ENCODE results near the gene MAGI1.
A peak's percentile ranks its signal among the peaks of the same experiment; 100 is the strongest.

Gene MAGI1

GRCh38 chr3:65381496-65382010 lies 657.2 kb downstream of the MAGI1 start:
- no peak for DNase-seq

DNA sequence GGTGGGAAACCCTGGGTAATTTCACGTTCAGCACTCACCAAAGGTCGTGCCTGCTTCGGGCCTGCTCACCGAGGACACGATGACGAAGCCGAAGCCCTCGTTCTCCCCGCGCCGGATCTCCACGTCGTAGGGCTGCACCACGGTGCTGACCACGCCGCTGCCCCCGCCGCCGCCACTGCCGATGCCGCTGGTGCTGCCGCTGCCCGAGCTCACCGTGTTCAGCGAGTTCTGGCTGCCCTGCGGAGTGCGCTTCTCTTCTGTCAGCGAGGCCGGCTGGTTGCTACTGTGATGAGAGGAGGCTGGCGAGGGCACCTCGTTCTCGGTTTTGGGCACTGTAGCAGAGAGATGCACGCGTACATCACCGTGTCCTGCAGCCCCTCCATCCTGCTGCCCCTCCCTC lies 659.5 kb downstream of the MAGI1 start:
- no peak for DNase-seq

GRCh38 chr3:65377637-65378036 lies 661.1 kb downstream of the MAGI1 start:
- DNase-seq, result no peak

GRCh38 chr3:65376426-65376825 lies 662.3 kb downstream of the MAGI1 start:
- no peak for DNase-seq

DNA sequence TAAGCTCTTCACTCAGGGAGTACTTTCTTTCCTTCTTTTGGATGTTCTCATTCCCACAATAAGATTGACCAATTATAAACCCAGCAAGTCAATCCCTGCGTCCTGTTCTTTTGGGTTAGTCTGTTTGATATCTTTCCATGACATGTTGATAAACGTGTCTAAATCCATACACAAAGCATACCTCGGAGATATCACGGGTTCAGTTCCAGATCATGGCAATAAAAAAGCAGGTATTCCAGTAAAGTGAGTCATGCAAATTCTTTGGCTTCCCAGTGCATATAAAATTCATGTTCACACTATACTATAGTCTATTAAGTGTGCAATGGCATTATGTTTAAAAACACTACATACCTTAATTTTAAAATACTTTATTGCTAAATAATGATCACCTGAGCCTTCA lies 667.7 kb downstream of the MAGI1 start:
- no peak for DNase-seq

DNA sequence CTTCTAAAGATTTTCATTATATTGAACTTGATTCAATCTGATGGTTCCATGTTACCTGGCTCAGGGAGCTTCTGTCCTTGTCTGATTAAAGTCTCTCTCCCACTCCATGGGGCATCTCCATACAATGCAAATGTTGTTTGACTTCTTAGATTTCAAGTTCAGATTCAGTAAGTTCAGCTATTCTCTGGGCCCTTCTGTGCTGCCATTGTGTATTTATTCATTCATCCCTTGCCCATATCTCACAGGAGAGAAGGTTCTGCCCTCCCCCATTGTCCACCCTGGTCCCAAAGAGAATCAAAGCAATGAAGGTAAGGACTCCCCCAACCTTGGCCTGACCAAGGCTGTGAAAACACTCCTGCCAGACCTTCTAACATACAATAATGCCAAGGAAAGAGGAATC lies 669.9 kb downstream of the MAGI1 start:
- DNase-seq, result no peak

GRCh38 chr3:65362688-65363087 lies 676.0 kb downstream of the MAGI1 start:
- no peak for DNase-seq

GRCh38 chr3:65361448-65361847 lies 677.3 kb downstream of the MAGI1 start:
- DNase-seq, result no peak

- peak; percentile 72 for DNase-seq
Measured at GRCh38 chr3:65356331-65357248, 682.1 kb downstream of the MAGI1 start.

DNA sequence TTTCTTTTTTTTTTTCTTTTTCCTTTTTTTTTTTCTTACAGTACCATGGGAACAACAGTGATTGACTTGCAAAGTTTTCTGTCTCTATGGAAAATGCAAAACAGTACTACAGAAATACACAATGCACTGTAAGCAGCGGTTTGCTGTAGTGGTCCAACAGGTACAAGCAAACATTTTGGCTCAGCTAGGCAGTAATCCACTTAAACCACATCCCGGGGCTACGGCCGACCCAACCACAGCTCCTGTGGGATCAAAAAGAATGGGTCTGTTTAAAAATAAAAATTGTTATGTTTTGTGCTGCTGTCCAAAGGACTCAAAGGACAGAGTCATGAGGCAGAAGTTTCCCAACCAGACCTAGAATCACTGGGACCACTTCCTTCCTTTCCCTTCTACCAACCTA lies 683.8 kb downstream of the MAGI1 start:
- DNase-seq, result no peak

DNA sequence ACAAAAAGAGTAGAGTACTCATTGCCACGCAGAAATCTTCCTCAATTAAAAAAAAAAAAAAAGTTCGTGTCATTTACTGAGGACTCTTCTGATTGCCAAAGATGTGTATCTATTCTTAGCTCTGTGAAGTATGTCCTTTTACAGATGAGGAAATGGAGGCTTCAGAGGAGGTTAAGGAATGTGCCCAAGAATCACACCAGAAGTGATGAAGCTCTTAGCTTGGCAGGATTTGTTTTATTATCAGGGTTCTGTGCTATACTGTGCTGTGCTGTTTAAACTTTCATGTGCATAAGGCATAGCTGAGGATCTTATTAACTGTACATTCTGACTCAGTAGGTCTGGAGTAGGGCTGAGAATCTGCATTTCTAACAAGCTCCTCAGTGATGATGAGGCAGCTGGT lies 685.8 kb downstream of the MAGI1 start:
- DNase-seq, result no peak

- DNase-seq, result no peak
Measured at GRCh38 chr3:65351753-65352152, 687.0 kb downstream of the MAGI1 start.

GRCh38 chr3:65350801-65351476 lies 687.8 kb downstream of the MAGI1 start:
- no peak for DNase-seq

DNA sequence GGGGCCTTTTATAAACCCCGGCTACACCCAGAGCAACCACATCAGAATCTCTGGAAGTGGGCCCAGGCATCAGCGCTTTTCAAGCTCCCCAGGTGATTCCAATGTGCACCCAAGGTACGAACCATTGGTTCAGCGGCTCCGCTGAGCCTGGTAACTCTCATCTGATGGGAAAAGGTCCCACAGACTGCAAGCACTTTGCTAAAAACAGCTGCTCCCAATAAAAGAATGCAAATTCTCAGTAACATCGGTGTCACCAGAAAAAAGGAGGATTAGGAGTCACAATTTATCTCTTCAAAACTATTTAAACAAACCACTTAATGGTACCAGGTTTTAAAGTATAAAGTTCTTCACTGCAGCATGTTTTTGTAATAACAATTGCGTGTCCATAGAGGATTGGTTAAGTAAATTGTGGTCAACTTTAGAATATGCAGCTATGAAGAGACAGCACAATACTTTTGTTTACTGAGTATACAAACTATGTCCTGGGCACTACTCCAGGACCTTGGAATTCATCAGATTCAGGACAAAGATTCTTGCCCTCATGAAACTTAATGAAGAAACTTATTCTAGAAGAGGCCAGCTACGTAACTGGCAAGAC lies 690.2 kb downstream of the MAGI1 start:
- no peak for DNase-seq

DNA sequence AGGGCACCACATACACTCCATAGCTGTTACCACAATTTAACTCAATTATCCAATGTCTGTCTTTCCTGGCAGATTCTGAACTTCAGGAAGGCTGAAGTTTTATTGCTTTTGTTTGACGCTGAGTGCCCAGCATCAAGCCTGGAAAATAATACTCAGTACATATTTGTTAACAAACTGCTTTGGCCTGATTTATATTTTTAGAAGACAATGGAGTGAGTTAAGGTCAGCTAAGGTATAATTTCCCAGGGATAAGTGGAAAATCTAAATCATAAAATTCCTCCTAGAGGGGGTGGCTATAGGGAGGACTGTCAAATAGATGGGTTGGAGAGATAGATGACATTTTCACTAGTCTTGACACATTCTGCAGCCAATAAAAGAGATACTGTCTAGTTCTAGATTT lies 691.6 kb downstream of the MAGI1 start:
- DNase-seq, result no peak

DNA sequence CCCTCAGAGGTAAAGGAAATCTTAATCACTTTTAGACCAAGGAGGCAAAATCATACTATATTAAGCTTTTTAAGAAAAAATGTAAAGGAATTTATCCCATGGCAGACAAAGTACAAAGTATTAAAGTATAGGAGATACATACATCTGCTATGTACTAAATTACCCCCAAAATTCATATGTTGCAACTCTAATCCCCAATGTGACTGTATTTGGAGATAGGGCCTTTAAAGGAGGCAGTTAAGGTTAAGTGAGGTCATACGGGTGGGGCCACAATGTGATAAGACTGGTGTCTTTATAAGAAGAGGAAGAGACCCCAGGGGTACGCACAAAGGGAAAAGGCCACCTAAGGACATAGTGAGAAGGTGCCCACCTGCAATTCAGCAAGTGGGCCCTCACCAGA lies 693.9 kb downstream of the MAGI1 start:
- DNase-seq, result no peak

DNA sequence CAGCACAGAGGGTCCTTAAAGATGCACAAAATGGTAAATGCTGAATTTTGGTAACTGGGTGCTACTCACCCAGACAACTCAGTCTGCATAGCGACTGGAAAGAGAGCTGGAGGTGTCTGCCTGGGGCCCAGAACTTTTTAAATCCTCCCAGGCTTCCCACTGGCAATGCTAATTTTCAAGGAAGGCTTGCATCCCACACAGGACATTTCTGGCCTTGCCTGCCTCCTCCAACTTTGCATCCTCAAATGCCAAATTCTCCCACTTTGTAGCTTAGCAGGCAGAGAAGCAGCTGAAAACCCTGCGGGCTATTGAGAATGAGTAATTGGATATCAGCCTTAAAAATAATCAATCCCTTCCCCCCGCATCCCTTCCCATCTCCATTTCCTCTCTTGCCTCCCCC lies 694.3 kb downstream of the MAGI1 start:
- DNase-seq, result no peak

DNA sequence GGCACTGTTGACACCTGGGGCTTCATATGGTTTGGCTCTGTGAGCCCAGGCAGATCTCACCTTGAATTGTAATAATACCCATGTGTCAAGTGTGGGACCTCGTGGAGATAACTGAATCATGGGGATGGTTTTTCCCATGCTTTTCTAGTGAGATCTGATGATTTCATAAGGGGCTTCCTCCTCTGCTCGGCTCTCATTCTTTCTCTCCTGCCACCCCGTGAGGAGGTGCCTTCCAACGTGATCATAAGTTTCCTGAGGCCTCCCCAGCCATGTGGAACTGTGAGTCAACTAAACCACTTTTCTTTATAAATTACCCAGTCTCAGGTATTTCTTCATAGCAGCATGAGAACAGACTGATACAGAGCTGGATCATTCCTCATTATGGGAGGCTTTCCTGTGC lies 695.0 kb downstream of the MAGI1 start:
- DNase-seq, result no peak

DNA sequence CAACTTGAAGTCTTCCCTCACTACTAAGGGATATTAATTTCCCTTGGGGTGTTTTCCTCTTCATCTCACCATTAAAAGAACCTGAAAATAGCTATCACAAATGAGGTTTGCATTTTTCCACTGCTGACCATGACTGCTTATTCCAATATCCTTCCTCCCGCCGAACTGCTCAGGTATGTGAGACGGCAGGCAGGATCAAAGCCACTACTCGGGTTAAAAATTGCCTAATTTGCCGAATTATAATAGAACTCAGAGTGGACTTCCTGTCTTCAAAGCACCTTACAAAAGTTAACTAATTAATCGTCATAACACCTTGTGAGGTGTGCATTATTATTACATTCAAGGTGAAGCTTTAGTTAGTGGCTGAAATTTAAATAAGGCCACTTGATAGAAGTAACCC lies 695.7 kb downstream of the MAGI1 start:
- DNase-seq, result no peak

- peak; percentile 86 for DNase-seq
Measured at GRCh38 chr3:65342084-65342683, 696.5 kb downstream of the MAGI1 start.

DNA sequence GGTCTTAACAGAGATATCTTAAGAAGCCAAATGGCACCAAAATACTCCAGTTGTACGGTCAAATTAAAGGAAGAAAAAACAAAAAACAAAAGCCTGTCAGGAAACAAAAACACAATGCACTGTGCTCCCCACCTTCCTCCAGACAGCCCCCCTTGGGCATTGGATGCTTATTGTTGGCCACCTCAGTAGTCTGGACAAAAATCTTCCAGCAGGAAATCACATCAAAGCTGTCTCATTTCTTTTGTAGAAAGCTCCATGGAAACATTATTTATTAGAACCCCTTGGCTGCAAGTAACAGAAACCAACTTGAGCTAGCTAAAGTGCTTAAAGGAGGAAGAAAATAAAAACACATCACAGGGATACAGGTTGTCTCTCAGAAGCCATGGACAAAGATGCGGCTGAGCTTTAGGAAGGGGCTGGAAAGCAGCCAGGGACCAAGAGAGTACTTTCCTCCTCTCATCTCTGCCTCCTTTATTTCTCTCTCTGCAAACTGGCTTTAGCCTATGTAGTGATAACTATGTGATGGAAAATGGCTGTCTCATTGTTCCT lies 699.5 kb downstream of the MAGI1 start:
- no peak for DNase-seq

DNA sequence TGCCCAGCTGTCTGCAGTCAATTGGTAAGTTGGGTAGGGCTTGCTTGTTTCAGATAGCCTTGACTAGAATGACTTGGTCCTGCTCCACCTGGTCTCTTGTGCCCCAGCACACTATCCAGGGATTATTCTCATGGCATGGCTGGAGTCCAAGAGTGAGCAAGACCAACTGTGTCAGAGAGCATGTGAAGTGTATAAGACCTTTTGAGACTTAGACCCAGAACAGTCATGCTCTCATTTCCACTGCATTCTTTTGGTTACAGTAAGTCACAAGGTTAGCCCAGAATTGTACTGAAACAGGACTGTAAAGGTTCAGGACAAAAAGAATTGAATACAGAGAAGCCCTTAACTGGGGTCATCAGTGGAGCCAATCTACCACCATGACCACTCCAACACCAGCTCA lies 700.1 kb downstream of the MAGI1 start:
- no peak for DNase-seq

DNA sequence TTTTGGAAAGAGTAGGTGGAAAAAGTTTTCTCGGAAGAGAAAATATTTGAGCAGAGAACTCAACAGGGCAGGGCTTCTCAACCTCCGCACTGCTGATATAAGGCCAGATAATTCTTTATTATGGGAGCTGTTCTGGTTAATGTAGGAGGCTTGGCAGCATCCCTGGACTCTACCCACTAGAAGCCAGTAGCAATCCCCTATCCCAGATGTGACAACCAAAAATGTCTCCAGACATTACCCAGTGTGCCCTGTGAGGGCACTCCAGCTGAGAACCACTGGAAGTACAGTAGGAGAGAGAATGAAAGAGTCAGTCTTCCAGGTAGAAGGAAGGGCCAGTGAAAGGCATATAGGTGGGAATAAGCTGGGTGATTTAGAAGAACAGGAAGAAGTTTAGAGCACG lies 703.1 kb downstream of the MAGI1 start:
- no peak for DNase-seq

All from islet precursor cell (in vitro differentiated cells).